GM12872 (cell line): ENCODE results near the gene TENT5C.

ENCODE experiments used
- TF ChIP-seq, protein P1 (sequence below): IDR thresholded peaks from 3 replicates; pipeline ENCODE4 v1.5.1; 2011; ENCODE audit warnings: low read depth, mild to moderate bottlenecking, low read length, moderate library complexity; ENCODE audit not compliant: insufficient read depth

The TENT5C gene

DNA sequence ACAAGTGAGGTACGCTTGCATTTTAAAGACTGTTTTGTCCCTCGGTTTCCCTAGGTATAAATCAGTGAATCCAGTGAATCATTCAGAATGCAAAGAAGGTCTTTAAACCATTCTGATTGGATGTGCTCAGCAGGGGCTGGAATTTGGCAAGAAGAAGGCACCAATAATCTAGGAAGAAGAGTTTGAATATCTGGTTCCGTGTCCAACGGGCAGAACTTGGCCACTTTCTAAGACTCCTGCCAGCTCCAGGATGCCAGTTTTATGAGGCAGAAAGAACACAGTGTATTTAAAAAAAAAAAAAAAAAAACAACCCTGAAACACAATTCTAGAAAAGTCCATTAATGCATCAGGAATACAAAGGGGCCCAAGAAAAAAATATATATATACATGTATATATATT is 3.0 kb upstream of the TENT5C start:
- TF ChIP-seq, protein P1, sequence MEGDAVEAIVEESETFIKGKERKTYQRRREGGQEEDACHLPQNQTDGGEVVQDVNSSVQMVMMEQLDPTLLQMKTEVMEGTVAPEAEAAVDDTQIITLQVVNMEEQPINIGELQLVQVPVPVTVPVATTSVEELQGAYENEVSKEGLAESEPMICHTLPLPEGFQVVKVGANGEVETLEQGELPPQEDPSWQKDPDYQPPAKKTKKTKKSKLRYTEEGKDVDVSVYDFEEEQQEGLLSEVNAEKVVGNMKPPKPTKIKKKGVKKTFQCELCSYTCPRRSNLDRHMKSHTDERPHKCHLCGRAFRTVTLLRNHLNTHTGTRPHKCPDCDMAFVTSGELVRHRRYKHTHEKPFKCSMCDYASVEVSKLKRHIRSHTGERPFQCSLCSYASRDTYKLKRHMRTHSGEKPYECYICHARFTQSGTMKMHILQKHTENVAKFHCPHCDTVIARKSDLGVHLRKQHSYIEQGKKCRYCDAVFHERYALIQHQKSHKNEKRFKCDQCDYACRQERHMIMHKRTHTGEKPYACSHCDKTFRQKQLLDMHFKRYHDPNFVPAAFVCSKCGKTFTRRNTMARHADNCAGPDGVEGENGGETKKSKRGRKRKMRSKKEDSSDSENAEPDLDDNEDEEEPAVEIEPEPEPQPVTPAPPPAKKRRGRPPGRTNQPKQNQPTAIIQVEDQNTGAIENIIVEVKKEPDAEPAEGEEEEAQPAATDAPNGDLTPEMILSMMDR = no peak

DNA sequence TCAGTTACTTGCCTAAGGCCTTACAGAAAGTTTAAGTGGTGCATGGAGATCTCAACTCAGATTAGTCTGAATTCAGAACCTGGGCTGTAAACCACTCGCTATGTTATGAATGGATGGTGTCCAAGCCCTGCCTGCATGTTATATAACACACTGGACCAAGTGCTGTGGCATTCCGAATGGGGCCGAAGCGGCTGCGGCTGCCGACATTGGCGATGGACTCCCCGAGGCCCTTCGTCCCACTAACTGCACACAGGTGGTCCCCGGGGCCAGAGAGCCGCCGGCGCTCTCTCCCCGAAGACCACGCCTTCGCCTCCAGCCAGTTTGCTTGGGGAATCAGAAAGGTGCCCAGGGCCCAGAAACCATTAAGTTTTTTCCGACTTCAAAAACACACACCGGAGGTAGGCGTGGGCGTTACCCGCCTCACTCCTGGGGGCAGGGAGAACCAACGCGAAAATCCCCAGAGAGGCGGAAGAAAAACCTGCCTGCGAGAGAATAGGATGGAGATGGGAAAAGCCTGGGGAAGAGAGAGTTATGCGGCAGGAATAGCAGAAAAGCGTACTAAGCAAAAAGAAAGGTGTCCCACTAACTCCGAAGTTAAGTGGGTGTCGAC is 579 bp upstream of the TENT5C start:
- TF ChIP-seq, protein P1 = no peak

DNA sequence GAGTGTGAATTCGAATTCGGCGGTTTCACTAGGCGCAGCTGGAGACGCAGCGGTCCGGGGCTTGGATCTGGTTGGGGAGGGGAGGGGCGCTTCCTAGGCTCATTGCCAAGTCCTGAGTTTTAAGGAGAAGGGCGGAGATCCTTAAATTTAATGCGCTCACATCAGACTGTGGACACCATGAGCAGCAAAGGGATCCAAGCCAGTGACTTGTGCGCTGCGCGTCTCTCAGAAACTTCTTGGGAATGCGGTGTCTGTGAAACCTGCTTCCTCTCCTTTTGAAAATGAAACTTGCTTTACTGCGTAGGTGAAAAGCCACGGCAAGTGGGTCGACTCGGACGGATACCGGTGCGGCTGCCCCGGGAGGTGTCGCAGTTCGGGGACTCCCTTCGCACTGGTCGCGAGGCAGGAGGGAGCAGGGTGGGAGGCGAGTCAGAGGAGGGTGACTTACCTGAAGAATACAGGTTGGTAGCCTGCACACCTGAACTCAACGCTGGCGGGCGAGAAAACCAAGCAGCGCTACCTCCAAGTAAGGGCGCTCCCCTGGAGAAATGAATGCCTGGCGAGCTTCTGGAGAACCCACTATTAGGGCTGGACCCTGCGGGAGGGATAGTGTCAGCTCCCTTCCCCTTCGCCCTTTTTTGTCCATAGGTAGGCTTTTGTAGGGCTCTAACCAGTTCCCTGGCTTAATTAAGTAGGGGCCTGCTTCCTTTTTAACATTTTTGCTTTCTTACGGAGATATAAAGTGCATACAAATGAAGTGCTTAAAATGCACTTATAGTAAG is 992 bp downstream of the TENT5C start:
- TF ChIP-seq, protein P1 = no peak

DNA sequence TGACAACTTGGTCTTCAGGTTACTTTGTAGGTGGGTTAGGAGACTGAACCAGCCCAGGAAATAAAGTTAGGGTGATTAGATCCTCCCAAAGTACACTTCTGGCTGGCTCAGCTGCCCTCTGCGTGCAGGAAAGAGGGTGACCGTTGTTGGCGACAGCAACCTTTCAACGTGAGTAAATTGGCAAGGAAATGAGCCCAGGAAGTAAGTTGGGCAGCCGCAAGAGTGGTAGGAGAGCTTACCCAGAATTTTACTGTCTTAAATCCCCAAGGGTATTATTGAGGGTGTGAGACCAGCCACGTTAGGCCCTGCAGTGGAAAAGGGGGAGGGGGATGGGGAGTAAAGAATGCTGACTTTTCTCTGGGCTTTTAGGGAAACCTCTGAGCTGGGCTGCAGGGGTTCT is 1.6 kb downstream of the TENT5C start:
- TF ChIP-seq, protein P1 = no peak

DNA sequence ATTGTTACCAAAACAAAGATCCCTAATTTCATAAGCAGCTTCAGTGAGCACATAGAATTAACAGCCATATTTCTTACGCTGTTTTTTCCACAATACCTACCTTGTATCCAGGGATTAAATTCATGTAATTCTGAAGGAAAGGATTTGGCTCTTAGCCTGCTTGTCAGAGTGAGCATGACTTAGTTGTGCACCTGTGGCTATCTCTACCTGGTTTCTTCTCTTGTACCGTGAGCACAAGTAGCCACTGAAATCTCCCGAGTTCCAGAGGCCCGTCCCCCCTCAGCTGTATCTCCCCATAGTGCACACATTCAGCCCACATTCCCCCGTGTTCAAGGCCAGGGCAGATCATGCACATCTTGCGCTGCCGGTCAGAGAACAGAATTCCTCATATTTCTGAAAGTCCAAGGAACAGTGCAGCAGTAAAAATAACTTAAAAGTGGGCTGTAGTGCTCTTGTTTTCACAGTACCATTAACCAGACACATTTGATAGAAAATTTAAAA is 2.3 kb downstream of the TENT5C start:
- TF ChIP-seq, protein P1 = no peak

DNA sequence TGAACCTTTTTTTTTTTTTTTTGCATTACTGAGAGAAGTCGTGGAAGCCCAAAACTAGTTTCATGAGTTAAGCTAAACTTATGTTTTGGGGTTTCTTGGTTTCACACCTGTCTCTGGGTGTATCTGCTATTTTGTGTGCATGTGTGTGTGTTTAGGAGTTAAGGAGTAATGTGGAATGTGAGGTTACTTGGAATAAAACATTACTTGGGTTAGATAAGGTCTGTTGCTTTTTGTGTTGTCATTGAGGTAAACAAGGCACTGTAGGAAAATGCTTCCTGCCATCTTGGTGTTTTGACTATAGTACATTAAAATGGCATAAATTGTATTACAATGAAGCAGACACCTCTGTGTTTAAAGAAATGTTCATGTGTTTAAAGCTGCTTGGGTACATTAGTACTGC is 2.9 kb downstream of the TENT5C start:
- TF ChIP-seq, protein P1 = no peak

DNA sequence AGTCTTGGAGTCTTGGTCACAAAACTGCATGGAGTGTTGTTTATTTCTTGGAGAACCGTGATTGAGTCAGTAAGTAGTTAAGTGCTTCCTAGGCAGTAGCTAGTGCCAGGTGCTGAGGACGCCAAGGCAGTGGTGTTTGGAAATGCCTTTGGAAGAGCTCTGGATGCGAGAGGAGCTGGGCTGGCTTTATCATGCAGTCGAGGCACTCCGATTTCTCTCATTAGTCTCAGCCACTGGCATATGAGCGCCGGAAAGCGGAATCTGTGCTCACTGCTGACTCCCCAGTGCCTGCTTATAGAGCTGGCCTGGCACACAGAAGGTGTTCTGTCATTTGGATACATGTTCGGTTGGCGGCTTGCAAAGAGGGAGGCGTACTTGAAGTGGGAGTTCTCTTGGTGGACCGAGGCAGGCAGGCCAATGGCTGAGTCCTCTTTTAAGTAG is 3.6 kb downstream of the TENT5C start:
- TF ChIP-seq, protein P1 = no peak
